Fibroblast of gingiva (primary cell): ENCODE data around the gene SRPRB.

Experiments used
- DNase-seq: peaks from one replicate; pipeline ENCODE4 v3.0.0-alpha.2; 2011; ENCODE audit warnings: low read depth

SRPRB gene

GRCh38 chr3:133842158-133842557 is 36.5 kb downstream of the SRPRB start:
- DNase-seq, result no peak

- no peak for DNase-seq
Observed at GRCh38 chr3:133843634-133844033, 38.0 kb downstream of the SRPRB start.

- DNase-seq, result no peak
Observed at GRCh38 chr3:133845127-133845526, 39.5 kb downstream of the SRPRB start.

- no peak for DNase-seq
Observed at GRCh38 chr3:133849346-133849745, 43.7 kb downstream of the SRPRB start.

- DNase-seq, result no peak
Observed at GRCh38 chr3:133850034-133850433, 44.4 kb downstream of the SRPRB start.

GRCh38 chr3:133851266-133851906 is 45.8 kb downstream of the SRPRB start:
- DNase-seq, result no peak

GRCh38 chr3:133851931-133852330 is 46.3 kb downstream of the SRPRB start:
- DNase-seq, result no peak

GRCh38 chr3:133853063-133853924 is 47.7 kb downstream of the SRPRB start:
- no peak for DNase-seq

- DNase-seq, result no peak
Observed at GRCh38 chr3:133853925-133854227, 48.3 kb downstream of the SRPRB start.

- no peak for DNase-seq
Observed at GRCh38 chr3:133854264-133855001, 48.8 kb downstream of the SRPRB start.

- no peak for DNase-seq
Observed at GRCh38 chr3:133855002-133855370, 49.4 kb downstream of the SRPRB start.

GRCh38 chr3:133855772-133856171 is 50.2 kb downstream of the SRPRB start:
- no peak for DNase-seq

GRCh38 chr3:133856316-133856715 is 50.7 kb downstream of the SRPRB start:
- DNase-seq, result no peak

- no peak for DNase-seq
Observed at GRCh38 chr3:133857767-133858166, 52.2 kb downstream of the SRPRB start.

- DNase-seq, result no peak
Observed at GRCh38 chr3:133859381-133860234, 54.0 kb downstream of the SRPRB start.

- DNase-seq, result no peak
Observed at GRCh38 chr3:133860519-133860918, 54.9 kb downstream of the SRPRB start.

- no peak for DNase-seq
Observed at GRCh38 chr3:133862161-133862560, 56.5 kb downstream of the SRPRB start.

- DNase-seq, result no peak
Observed at GRCh38 chr3:133863911-133864310, 58.3 kb downstream of the SRPRB start.

GRCh38 chr3:133864616-133865015 is 59.0 kb downstream of the SRPRB start:
- DNase-seq, result no peak

- DNase-seq, result no peak
Observed at GRCh38 chr3:133865136-133865855, 59.7 kb downstream of the SRPRB start.

GRCh38 chr3:133866141-133866540 is 60.5 kb downstream of the SRPRB start:
- no peak for DNase-seq
